HG02970 (cell line): Measurements from ENCODE around the gene USH2A.

Source experiments
- ATAC-seq: cut with Tn5 transposase; IDR thresholded peaks from one replicate; pipeline ENCODE4 v1.9.1; 2021; ENCODE audit warnings: mild to moderate bottlenecking, moderate library complexity, moderate number of reproducible peaks; ENCODE audit not compliant: unreplicated experiment, low FRiP score

Gene USH2A

GRCh38 chr1:215669806-215670491 lies 753.3 kb downstream of the USH2A start:
- ATAC-seq: no peak

DNA sequence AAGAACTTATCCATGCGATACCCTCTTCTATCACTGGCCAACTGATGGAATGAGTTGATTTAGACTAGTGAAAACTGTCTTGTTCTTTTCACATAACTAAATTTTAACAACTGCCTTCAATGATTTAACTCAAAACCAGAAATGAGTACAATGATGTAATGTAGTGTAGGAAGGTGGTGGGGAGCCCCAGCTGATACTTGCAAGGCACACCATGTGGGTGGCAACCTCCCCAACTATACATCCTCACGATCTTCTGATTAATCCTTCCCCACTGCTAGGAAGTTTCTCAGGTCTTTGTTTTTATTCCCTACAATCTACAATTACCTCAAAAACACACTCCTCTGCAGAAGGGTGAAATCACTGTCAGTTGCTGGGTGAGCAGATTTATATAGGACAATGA lies 755.5 kb downstream of the USH2A start:
- no peak for ATAC-seq

DNA sequence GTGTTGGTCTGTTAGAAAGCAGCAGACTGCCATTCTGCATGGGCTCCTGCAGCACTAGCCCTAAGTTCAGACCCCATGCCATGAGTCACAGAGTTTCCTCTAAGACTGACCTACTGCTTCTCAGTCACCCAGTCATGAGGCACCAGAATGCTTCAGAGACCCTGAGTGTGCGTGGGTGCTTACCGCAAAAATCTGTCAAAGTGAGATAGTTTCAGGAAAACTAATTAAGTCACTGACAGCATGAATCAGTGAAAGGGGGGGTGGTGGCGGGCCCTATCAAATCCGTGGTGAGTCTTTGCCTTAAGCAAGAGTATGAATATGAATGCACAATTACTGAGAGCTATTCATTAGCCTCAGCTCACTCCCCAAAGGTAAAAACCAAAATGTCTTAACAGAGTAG lies 758.0 kb downstream of the USH2A start:
- no peak for ATAC-seq

DNA sequence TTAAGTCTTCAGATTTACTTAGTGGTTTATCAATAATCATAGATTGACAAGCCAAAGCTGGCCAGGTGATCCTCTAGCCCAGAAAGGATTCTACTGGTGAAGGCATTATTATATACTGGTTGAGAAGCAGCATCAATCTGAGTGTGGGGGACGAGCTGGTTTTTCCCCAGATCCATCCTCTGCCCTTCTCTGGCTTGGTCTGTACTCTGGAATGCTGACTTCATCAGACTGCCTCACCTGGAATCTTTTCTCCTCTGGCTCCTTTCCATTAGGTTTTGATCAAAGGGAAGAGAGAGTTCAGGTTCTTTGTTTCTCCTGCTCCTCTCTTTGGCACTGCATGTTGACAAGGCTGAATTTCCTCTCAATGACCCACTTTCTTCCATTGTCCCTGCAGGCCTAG lies 762.2 kb downstream of the USH2A start:
- no peak for ATAC-seq

GRCh38 chr1:215660259-215660658 lies 763.0 kb downstream of the USH2A start:
- no peak for ATAC-seq

DNA sequence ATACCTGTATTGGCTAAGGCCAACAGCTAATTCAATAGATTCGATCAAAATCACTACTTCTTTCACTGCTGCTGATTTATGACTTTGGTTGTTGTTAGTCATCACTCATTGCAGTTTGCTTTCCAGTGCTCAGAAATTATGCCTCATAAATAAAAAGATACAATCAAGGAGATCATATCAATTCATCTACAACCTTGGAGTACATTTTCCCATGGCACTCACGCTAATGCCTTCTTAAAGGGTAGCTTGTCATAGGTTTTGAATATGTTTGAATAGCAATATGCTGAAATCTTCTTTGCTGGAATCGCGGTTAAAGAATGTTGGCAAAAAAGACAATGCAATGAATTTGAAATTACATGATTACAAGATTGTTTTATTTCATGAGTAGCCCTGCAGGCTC lies 766.2 kb downstream of the USH2A start:
- no peak for ATAC-seq

DNA sequence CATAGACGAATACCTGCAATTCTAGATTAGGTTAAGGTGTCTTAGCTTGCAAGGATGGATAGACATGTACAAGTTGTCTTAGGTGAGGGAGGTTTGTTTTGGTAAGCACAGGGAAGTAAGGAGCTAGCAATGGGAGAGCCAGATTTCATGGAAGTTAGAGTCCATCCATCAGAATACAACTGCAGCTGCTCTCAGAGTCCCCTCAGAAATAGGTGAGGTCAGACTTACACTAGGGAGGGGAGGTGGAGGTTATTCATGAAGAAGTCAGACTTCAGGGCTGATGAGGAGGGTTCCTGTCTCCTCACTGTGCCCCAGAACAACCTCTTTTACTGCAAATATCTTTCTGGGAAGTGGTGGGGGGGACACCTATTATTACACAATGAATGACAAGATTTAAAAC lies 770.9 kb downstream of the USH2A start:
- no peak for ATAC-seq

DNA sequence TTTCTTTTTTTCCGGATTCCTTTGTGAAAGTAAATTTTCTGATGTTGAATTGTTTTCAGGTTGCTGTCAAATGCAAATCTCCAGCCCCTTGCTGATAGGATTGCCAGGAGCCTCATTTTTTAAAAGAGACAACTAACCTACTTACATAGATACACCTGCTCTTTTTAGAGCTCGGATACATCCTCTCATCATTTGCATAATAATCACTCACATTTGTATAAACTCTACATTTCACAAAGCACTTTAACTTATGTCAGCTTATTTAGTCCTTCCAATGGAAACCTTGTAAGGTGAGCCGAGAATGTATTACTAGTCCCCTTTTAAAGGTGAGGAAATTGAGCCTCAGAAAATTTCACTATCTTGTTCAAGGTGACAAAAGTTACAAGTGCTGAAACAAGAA lies 771.4 kb downstream of the USH2A start:
- no peak for ATAC-seq

DNA sequence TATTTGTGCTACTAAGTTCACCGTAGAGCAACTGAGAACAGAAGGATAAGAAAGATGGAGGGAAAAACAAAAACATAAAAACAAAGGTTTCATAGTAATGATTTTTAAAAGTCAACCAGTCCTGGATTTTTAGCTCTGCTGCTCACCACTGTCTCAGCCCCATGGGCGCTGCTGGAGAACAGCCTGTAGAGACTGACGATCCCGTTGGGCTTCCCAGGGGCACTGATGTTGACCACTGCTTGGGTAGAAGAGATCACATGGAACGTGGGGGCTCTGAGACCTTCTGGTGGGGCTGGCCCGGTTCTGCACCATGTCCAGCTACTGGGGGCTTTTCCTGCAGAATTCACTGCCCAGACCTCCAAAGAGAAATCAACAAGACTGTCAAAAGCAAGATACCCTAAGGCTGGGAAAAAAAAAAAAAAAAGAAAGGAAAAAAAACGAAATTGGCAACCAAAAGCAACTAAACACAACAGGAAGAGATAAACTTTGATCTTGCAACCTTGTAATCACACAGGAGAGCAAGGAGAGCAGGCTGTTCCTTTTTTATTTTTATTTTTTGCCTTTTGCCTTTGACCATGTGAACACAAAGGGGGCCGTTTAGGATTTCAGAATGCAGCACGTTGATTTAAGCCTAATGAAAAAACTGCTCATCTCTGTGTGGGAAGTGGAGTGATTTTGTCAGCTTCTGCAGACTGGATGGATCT lies 772.6 kb downstream of the USH2A start:
- ATAC-seq: no peak

DNA sequence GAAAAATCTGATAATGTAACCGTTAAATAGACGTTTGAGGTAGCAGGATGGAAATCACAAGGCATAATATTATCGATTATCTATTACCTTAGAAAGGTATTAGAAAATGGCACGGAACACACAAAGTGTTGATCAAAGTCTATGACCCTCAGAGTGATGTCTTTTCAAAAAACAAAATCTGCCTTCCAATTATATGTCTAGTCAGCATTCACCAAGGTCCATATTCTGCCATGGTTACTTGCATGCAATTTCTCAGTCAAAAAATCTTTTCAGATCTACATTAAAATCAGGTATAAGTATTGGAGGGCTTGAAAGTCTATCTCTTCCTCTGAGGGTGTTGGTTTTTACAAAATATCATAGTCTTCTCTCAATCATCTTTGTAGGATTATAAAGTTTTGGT lies 774.3 kb downstream of the USH2A start:
- no peak for ATAC-seq

DNA sequence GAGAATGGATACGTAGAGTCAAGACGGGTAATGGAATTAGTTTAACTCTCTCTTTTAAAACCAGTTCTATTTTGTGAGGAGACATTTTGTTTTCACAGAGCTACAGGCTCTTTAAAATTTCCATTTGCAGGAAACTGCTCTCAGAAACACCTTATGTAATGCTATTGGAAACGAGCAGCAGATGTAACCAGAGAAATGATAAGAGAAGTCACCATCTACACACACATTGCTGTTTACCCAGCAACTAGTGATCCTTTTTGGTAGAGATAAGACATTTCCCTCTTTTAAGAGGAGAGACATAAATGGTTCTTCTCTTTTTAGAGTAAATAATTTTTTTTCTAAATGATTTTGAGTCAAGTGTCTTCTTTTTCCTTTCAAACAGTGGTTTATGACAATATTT lies 775.5 kb downstream of the USH2A start:
- ATAC-seq: no peak

DNA sequence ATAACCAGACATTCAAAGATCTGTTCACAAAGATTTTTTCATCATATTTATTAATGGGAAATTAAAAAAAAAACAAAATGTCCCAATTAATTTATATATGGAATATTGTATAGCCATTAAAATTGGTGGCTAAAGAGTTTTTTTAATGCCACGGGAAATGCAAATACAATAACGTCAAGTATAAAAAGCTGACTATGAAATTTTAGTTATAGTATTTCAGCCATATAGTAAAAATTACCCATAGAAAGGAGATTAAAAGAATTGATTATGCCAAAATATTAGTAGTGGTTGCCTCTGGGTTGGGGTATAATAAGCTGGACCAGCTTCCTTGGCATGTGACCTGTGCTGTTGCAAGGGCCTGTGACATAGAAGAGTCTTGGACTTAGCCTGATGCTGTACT lies 777.4 kb downstream of the USH2A start:
- ATAC-seq: no peak

- ATAC-seq: no peak
These were observed 778.1 kb downstream of the USH2A start for GRCh38 chr1:215645182-215645581.

GRCh38 chr1:215643592-215644321 lies 779.5 kb downstream of the USH2A start:
- no peak for ATAC-seq

GRCh38 chr1:215640429-215641148 lies 782.7 kb downstream of the USH2A start:
- no peak for ATAC-seq

GRCh38 chr1:215637041-215637573 lies 786.1 kb downstream of the USH2A start:
- ATAC-seq: no peak

DNA sequence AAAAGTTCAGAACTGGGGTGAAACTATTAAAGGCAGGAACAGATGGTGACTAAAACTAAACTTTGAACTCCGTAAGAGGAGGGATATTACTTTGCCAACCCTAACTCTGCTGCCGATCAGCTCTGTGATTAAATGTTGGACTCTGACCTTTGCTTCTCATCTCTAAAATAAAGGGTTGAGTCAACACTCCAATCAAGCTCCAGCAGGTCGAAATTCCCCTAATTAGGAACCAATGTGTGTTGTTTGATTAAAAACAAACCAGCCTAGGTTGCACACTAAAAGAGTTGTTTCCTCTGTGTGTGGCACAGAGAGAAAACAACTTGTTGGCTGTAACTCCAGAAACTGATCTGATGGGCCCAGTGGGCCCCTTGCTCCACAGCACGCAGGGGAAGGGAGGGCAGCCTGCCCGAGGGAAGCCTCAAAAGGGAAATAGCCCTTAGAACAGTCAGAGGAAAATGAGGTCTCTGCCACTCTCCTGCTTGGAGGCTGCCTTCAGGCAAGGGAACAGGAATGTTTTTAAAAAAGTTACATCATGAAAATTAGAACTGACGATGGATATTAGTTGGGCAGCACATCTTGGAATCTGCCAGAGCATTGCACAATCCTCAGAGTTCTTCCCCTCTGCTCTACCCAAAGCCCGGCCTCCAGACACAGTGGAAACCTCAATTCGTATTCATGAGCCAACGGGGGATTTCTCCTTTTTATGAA lies 786.8 kb downstream of the USH2A start:
- ATAC-seq: no peak

GRCh38 chr1:215635827-215636226 lies 787.4 kb downstream of the USH2A start:
- no peak for ATAC-seq

DNA sequence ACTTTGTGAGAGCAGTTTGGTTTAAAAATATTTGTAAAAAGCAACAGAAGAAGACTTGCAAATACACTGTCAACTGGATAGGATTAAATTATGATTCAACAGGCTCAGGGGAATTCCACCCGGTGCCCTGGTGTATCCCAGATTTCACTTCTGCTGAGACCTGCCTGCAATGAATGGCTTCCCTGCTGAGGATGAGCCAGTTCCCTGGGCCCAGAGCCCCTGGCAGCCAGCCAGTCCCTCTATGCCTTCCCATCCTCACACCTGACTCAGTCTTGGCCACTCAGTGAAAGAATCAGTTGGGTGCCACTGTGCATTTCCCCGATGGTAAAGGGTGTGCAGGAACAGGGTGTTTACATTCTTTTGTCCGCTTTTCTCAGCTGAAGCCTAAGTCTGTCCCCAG lies 791.8 kb downstream of the USH2A start:
- no peak for ATAC-seq

- ATAC-seq: no peak
These were observed 792.2 kb downstream of the USH2A start for GRCh38 chr1:215631040-215631439.
